GM12875 (cell line): ENCODE results near the gene STS.
A peak's percentile ranks its signal among the peaks of the same experiment; 100 is the strongest.
"Not testable (repeated sequence)": the region's sequence is repeated elsewhere in the genome, so short reads cannot be mapped to it uniquely, and the experiment has no call there.

Experiments
- H3K4me3 ChIP-seq: one replicate; pipeline ENCODE4 v1.5.1; 2011; ENCODE audit warnings: low read depth, low read length, control low read depth
- CTCF ChIP-seq: IDR thresholded peaks from 2 replicates; pipeline ENCODE4 v1.5.1; 2011; ENCODE audit warnings: low read depth, mild to moderate bottlenecking, control low read depth, inconsistent platforms, low read length, moderate library complexity, borderline replicate concordance; ENCODE audit not compliant: insufficient read depth

Gene STS

GRCh38 chrX:7170898-7171297 is 23.4 kb downstream of the STS start:
- H3K4me3 ChIP-seq = no peak overlapping the region
- peak; percentile 51; the same call in 1 of the 2 replicates for TF ChIP-seq CTCF

- not testable (repeated sequence) for H3K4me3 ChIP-seq
Measured at GRCh38 chrX:7178859-7179258, 31.3 kb downstream of the STS start.

- no peak overlapping the region for H3K4me3 ChIP-seq
- TF ChIP-seq CTCF = no peak
Measured at GRCh38 chrX:7179446-7179845, 31.9 kb downstream of the STS start.

- no peak overlapping the region for H3K4me3 ChIP-seq
- no peak for TF ChIP-seq CTCF
Measured at GRCh38 chrX:7184816-7185215, 37.3 kb downstream of the STS start.

GRCh38 chrX:7188672-7189071 is 41.2 kb downstream of the STS start:
- TF ChIP-seq CTCF = no peak
- H3K4me3 ChIP-seq = no peak overlapping the region

GRCh38 chrX:7190157-7190556 is 42.6 kb downstream of the STS start:
- TF ChIP-seq CTCF = no peak
- no peak overlapping the region for H3K4me3 ChIP-seq

GRCh38 chrX:7191681-7192110 is 44.2 kb downstream of the STS start:
- TF ChIP-seq CTCF = no peak
- no peak overlapping the region for H3K4me3 ChIP-seq

- no peak for TF ChIP-seq CTCF
- no peak overlapping the region for H3K4me3 ChIP-seq
Measured at GRCh38 chrX:7192871-7193270, 45.4 kb downstream of the STS start.
